HG03558 (cell line): ENCODE results near the gene ZBTB24.

ENCODE experiments used
- ATAC-seq: cut with Tn5 transposase; IDR thresholded peaks from one replicate; pipeline ENCODE4 v1.9.1; 2021; ENCODE audit warnings: moderate number of reproducible peaks; ENCODE audit not compliant: unreplicated experiment; ENCODE audit errors: extremely low read depth

ZBTB24 gene

GRCh38 chr6:109503327-109504224 is 20.6 kb upstream of the ZBTB24 start:
- ATAC-seq: no peak

DNA sequence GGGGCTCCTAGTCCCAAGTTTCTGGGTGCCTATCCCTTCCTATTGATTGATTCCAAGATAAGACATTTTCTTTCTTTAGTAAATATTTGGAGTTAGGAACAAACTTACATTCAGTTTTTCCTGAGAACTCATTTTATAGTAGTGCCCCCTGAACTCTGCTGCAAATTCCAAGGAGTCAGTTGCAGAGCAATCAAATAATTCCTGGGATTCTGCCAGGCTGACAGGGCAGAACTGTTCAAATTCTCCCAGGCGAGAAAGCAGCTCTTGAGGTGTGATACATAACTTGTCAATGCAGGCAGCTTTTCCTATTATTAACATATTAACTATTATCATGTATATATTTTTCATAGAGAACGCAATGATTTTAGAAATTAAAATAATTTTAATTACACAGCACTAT is 15.9 kb upstream of the ZBTB24 start:
- no peak for ATAC-seq

DNA sequence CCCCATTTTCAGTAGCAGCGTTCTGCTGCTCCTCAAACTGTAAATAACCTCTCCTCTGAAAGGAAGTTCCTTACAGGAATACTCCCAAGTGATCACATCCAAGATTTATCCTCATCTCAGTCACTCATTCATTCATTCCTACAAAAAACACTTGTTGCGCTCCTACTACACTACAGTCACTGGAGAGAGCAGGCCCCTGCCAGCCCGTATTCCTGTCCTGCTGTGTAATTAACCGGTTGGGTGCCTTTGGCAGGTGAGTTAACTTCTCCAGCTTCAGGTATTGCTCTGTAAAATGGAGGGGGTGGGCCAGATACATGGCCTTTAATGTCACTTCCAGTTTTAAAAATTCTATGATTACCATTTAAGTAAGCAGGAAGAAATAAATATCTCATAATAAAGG is 15.0 kb upstream of the ZBTB24 start:
- no peak for ATAC-seq

- ATAC-seq: no peak
Observed at GRCh38 chr6:109496036-109496772, 13.2 kb upstream of the ZBTB24 start.

- ATAC-seq: no peak
Observed at GRCh38 chr6:109493865-109494264, 10.8 kb upstream of the ZBTB24 start.

- no peak for ATAC-seq
Observed at GRCh38 chr6:109491207-109491938, 8.4 kb upstream of the ZBTB24 start.

GRCh38 chr6:109490713-109491112 is 7.7 kb upstream of the ZBTB24 start:
- ATAC-seq: no peak

- ATAC-seq: no peak
Observed at GRCh38 chr6:109488001-109488400, 5.0 kb upstream of the ZBTB24 start.

DNA sequence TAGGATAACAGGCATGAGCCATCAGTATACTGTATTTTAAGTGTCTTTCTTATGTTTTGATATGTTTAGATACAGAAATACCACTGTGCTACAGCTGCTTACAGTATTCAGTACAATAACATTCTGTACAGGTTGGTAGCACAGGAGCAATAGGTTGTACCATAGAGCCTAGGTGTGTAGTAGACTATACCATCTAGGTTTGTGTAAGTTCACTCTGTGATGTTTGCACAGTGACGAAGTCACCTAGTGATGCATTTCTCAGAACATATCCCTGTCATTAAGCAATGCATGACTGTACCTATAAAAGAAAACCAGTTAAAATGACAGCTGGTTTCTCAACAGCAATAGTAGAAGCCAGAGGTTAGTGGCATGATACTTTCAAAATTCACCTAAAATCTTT is 3.0 kb upstream of the ZBTB24 start:
- ATAC-seq: no peak

GRCh38 chr6:109485266-109485935 is 2.4 kb upstream of the ZBTB24 start:
- ATAC-seq: no peak

DNA sequence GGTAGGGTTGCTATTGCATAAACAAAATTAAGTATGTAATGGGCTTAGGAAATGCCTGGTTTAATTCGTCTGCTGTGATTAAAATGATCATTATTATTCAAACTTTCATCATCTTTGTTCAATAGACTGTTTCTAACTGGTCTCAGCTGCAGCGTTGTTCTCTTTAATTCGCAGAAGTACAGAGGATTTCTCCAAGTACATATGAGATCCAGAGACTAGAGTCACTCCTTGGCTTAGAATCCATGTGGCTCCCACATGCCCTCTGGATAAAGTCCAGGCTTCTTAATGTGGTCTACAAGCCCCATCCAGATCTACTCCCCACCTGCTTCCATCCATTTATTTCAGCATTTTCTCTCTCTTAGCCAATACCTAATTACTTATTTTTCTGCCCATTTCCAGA is 1.1 kb upstream of the ZBTB24 start:
- no peak for ATAC-seq

GRCh38 chr6:109483735-109484057 is 677 bp upstream of the ZBTB24 start:
- no peak for ATAC-seq

DNA sequence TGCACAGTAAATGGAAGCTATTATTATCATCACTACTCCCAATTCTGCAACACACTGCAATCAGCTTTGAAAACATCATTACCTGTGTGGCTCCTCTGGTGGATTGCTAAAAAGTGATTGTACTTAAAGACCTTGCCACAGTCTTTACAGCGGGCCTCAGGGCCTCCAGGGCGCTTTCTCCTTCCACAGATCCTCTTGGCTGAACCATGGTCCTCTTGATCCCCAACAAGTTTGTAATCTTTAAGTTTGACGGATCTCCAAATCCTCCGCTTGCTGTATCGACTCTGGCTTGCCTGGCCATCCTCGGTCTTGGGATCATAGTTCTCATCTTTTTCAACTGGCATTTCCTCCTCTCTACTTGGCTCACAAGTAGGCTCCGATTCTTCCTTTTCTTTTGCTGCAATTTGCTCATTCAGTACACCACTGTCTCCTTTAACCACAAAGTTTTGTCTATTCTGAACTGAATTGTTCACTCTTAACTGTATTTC is 2.0 kb downstream of the ZBTB24 start:
- no peak for ATAC-seq

GRCh38 chr6:109478841-109479624 is 4.0 kb downstream of the ZBTB24 start:
- ATAC-seq: no peak

- no peak for ATAC-seq
Observed at GRCh38 chr6:109478222-109478805, 4.7 kb downstream of the ZBTB24 start.

DNA sequence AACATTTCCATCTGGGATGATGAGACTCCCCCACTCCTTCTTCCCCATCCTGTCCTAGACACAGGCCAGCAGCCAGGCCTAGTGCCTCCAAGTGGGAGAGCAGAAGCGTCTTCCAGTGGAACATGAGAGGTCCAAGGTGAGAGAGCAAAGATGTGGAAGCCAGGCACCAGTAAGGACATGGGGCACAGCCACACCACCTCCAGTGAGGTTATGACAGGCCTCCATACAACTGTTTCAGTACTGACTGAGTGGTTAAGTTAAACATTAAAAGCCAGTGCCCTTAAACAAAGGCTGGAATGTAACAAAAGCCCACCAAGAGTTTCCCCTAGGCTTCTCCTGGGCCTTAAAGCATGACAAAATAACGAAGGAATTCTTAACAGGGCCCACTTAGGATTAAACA is 5.3 kb downstream of the ZBTB24 start:
- no peak for ATAC-seq

- ATAC-seq: no peak
Observed at GRCh38 chr6:109477184-109477583, 5.8 kb downstream of the ZBTB24 start.

GRCh38 chr6:109475625-109476024 is 7.4 kb downstream of the ZBTB24 start:
- no peak for ATAC-seq

- ATAC-seq: no peak
Observed at GRCh38 chr6:109474995-109475394, 8.0 kb downstream of the ZBTB24 start.
